K562 (cell line): ENCODE data around the gene EIF5A2. TPM values are rescaled to one million over a fixed set of nuclear protein-coding genes. Genes with fewer than 3 reads are reported as not detected.

Source experiments
- BCOR ChIP-seq: fragments of 450-650 bp; IDR thresholded peaks from 2 replicates; pipeline ENCODE4 v1.6.1; 2016
- EHMT2 ChIP-seq: fragments of 450-650 bp; IDR thresholded peaks from 2 replicates; pipeline ENCODE4 v1.6.1; 2018; ENCODE audit warnings: antibody characterized with exemption
- ERF ChIP-seq: fragments of 450-650 bp; formaldehyde crosslinking; IDR thresholded peaks from 2 replicates; pipeline ENCODE4 v1.4.0; 2020; ENCODE audit warnings: mild to moderate bottlenecking, mixed read lengths
- GABPB1 ChIP-seq: sonication (generic); formaldehyde crosslinking; IDR thresholded peaks from 2 replicates; pipeline ENCODE4 v1.8.0; 2022; ENCODE audit warnings: mild to moderate bottlenecking, missing genetic modification reagents
- NFYB ChIP-seq: IDR thresholded peaks from 2 replicates; pipeline ENCODE4 v1.6.1; 2011; ENCODE audit warnings: mild to moderate bottlenecking, moderate library complexity; ENCODE audit not compliant: insufficient read length; ENCODE audit errors: extremely low read depth
- NUFIP1 ChIP-seq: fragments of 450-650 bp; IDR thresholded peaks from 2 replicates; pipeline ENCODE4 v1.6.1; 2018; ENCODE audit not compliant: partially characterized antibody
- SMARCB1 ChIP-seq: IDR thresholded peaks from 2 replicates; pipeline ENCODE4 v1.6.1; 2011; ENCODE audit warnings: improper control_type of control experiment, low read depth; ENCODE audit not compliant: insufficient read length
- SRSF3 ChIP-seq: fragments of 200-400 bp; formaldehyde crosslinking; IDR thresholded peaks from 2 replicates; pipeline ENCODE4 v1.6.1; 2016; ENCODE audit warnings: mild to moderate bottlenecking, low read length, moderate library complexity; ENCODE audit not compliant: insufficient read depth
- TAF9B ChIP-seq: fragments of 450-650 bp; IDR thresholded peaks from 2 replicates; pipeline ENCODE4 v1.6.1; 2018; ENCODE audit warnings: mild to moderate bottlenecking; ENCODE audit not compliant: partially characterized antibody
- ZFP36 ChIP-seq: fragments of 150-350 bp; IDR thresholded peaks from 2 replicates; pipeline ENCODE4 v1.6.1; 2018; ENCODE audit warnings: low read length, low read depth; ENCODE audit not compliant: partially characterized antibody
- ZNF124 ChIP-seq: sonication (generic); formaldehyde crosslinking; IDR thresholded peaks from 2 replicates; pipeline ENCODE4 v1.8.1; 2022; ENCODE audit warnings: missing genetic modification reagents
- ZNF197 ChIP-seq: fragments of 200-800 bp; sonication (Bioruptor generic); IDR thresholded peaks from 2 replicates; pipeline ENCODE4 v1.6.1; 2016; ENCODE audit warnings: low read depth, missing genetic modification characterization, missing compliant biosample characterization
- ZNF224 ChIP-seq: sonication (generic); formaldehyde crosslinking; IDR thresholded peaks from 2 replicates; pipeline ENCODE4 v1.8.0; 2022; ENCODE audit warnings: mild to moderate bottlenecking, missing genetic modification reagents
- ZNF311 ChIP-seq: fragments of 250-450 bp; sonication (Bioruptor Pico); IDR thresholded peaks from 2 replicates; pipeline ENCODE4 v1.4.0; 2020; ENCODE audit warnings: mild to moderate bottlenecking, moderate library complexity
- ZNF354B ChIP-seq: fragments of 250-450 bp; sonication (Bioruptor Pico); IDR thresholded peaks from 2 replicates; pipeline ENCODE4 v1.4.0; 2020
- polyA plus RNA-seq, 8 experiments: library from polyadenylated mRNA; depleted of rRNA in 4 of 8; stranded (reverse) in 5 of 8; unstranded in 3 of 8; fragments of >200 nt; fragmentation: Nextera tagmentation in 2 of 8; fragmentation: Illumina TruSeq in 1 of 8; extraction: Ambion mirVana in 2 of 8; extraction: Trizol in 1 of 8; gene quantifications; 2 replicates each; pipeline versions ENCODE4 v1.2.1 to v1.2.3, GENCODE V29; 2011 to 2014; ENCODE audit warnings: inconsistent platforms in 1 of 8, missing spikeins in 1 of 8
- total RNA-seq, 7 experiments: library from RNA; depleted of rRNA in 6 of 7; stranded (reverse); fragments of >200 nt in 6 of 7; fragmentation: Illumina TruSeq in 2 of 7; extraction: Trizol in 2 of 7; gene quantifications; 2 replicates each; pipeline versions ENCODE4 v1.2.1 to v1.2.3, GENCODE V29; 2011 to 2021; ENCODE audit warnings: low replicate concordance in 1 of 7
- TF ChIP-seq, protein P1 (sequence below): fragments of 250-450 bp; sonication (Bioruptor Pico); IDR thresholded peaks from 2 replicates; pipeline ENCODE4 v1.8.0; 2021; ENCODE audit warnings: moderate library complexity, mild to moderate bottlenecking, inconsistent platforms
- TF ChIP-seq, protein P2 (sequence below): fragments of 200-400 bp; formaldehyde crosslinking; IDR thresholded peaks from 2 replicates; pipeline ENCODE4 v1.6.1; 2017; ENCODE audit warnings: mild to moderate bottlenecking, low read depth, low read length, moderate library complexity
- TF ChIP-seq, protein P3 (sequence below): fragments of 450-650 bp; formaldehyde crosslinking; IDR thresholded peaks from 2 replicates; pipeline ENCODE4 v1.4.0; 2020; ENCODE audit warnings: mild to moderate bottlenecking, moderate library complexity
- TF ChIP-seq, protein P4 (sequence below), 3 experiments: fragments of 200-800 bp in 1 of 3; fragments of 250-450 bp in 1 of 3; fragments of 450-650 bp in 1 of 3; sonication (Bioruptor Pico) in 1 of 3; sonication (Bioruptor generic) in 1 of 3; formaldehyde crosslinking in 1 of 3; IDR thresholded peaks; 2 replicates each; pipeline versions ENCODE4 v1.6.1 to v1.8.0; 2016 to 2022; ENCODE audit warnings: mild to moderate bottlenecking in 2 of 3, missing genetic modification characterization in 2 of 3, missing compliant biosample characterization in 1 of 3, moderate library complexity in 1 of 3

Gene EIF5A2
- total and polyA plus RNA-seq, 9 of the 15 experiments (the other 6 are each of a cell fraction or from before 2014, with no cell fraction given) = 3.9 to 18.3 (median 15.9) TPM

DNA sequence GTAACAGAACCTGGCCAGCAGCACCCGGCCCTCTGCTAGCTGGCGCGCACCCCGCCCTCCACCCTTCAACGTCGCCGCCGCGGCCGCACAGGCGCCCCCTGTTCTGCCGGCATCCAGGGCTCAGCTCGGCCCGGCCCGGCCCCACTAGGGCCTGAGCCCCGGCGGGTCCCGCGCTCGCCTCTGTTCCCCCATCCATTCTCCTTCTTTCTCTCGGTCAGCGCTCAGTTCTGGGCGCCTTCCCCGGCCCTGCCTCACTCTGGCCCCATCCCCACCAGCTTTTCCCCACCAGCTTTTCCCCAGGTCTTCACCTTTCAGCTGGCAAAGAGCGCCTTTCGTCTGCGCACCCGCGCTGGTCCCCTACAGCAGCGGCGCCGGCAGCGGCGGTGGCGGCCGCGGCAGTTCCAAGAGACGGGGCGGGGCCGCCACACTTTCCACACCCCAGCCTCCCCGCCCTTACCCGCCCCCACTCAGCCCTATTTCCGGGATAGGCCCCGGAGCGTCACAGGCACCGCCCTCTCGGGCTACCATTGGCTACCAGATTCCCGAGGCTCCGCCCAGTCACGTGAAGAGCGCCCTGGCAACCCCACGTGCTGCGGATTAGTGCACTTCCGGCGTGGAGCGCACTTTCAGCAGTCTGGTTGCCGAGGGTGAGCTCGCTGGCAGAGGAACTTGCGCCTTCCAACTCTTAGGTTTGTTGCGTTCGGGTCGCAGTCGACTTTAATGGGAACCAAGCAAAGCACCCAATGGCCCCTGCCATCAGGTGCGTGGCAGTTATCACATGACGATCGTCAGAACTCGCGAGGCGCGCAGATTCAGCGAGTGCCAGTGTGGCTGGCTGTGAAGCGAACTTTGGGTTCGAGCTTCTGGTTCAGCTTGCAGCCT lies at the start of gene EIF5A2 (continued):
- TF ChIP-seq ZNF311 (no peak), ZFP36 (no peak), ZNF124 (CRISPR knock-in tag) (no peak), ZNF197 (CRISPR knock-in tag) (no peak), ZNF224 (CRISPR knock-in tag) (no peak), EHMT2 (no peak), GABPB1 (CRISPR knock-in tag) (peak; percentile 93), SRSF3 (no peak), ZNF354B (CRISPR knock-in tag) (no peak), TAF9B (peak; percentile 36), BCOR (peak; percentile 60), ERF (CRISPR knock-in tag) (no peak), SMARCB1 (no peak), NUFIP1 (no peak), NFYB (peak; percentile 44)
- TF ChIP-seq, protein P1, sequence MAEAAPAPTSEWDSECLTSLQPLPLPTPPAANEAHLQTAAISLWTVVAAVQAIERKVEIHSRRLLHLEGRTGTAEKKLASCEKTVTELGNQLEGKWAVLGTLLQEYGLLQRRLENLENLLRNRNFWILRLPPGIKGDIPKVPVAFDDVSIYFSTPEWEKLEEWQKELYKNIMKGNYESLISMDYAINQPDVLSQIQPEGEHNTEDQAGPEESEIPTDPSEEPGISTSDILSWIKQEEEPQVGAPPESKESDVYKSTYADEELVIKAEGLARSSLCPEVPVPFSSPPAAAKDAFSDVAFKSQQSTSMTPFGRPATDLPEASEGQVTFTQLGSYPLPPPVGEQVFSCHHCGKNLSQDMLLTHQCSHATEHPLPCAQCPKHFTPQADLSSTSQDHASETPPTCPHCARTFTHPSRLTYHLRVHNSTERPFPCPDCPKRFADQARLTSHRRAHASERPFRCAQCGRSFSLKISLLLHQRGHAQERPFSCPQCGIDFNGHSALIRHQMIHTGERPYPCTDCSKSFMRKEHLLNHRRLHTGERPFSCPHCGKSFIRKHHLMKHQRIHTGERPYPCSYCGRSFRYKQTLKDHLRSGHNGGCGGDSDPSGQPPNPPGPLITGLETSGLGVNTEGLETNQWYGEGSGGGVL (CRISPR knock-in tag) = no peak
- TF ChIP-seq, protein P2, sequence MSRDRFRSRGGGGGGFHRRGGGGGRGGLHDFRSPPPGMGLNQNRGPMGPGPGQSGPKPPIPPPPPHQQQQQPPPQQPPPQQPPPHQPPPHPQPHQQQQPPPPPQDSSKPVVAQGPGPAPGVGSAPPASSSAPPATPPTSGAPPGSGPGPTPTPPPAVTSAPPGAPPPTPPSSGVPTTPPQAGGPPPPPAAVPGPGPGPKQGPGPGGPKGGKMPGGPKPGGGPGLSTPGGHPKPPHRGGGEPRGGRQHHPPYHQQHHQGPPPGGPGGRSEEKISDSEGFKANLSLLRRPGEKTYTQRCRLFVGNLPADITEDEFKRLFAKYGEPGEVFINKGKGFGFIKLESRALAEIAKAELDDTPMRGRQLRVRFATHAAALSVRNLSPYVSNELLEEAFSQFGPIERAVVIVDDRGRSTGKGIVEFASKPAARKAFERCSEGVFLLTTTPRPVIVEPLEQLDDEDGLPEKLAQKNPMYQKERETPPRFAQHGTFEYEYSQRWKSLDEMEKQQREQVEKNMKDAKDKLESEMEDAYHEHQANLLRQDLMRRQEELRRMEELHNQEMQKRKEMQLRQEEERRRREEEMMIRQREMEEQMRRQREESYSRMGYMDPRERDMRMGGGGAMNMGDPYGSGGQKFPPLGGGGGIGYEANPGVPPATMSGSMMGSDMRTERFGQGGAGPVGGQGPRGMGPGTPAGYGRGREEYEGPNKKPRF = no peak
- TF ChIP-seq, protein P3, sequence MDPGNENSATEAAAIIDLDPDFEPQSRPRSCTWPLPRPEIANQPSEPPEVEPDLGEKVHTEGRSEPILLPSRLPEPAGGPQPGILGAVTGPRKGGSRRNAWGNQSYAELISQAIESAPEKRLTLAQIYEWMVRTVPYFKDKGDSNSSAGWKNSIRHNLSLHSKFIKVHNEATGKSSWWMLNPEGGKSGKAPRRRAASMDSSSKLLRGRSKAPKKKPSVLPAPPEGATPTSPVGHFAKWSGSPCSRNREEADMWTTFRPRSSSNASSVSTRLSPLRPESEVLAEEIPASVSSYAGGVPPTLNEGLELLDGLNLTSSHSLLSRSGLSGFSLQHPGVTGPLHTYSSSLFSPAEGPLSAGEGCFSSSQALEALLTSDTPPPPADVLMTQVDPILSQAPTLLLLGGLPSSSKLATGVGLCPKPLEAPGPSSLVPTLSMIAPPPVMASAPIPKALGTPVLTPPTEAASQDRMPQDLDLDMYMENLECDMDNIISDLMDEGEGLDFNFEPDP (CRISPR knock-in tag) = no peak
- TF ChIP-seq, protein P4, sequence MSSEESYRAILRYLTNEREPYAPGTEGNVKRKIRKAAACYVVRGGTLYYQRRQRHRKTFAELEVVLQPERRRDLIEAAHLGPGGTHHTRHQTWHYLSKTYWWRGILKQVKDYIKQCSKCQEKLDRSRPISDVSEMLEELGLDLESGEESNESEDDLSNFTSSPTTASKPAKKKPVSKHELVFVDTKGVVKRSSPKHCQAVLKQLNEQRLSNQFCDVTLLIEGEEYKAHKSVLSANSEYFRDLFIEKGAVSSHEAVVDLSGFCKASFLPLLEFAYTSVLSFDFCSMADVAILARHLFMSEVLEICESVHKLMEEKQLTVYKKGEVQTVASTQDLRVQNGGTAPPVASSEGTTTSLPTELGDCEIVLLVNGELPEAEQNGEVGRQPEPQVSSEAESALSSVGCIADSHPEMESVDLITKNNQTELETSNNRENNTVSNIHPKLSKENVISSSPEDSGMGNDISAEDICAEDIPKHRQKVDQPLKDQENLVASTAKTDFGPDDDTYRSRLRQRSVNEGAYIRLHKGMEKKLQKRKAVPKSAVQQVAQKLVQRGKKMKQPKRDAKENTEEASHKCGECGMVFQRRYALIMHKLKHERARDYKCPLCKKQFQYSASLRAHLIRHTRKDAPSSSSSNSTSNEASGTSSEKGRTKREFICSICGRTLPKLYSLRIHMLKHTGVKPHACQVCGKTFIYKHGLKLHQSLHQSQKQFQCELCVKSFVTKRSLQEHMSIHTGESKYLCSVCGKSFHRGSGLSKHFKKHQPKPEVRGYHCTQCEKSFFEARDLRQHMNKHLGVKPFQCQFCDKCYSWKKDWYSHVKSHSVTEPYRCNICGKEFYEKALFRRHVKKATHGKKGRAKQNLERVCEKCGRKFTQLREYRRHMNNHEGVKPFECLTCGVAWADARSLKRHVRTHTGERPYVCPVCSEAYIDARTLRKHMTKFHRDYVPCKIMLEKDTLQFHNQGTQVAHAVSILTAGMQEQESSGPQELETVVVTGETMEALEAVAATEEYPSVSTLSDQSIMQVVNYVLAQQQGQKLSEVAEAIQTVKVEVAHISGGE (CRISPR knock-in tag; IDR thresholded peaks at IDR 0.05) = 0 out of 6 replicates have a peak, but pooled peaks of 1 of the 3 experiments have one; percentile 48
